CD4-positive, alpha-beta T cell treated with Interleukin-12 subunit alpha and Interleukin-12 subunit beta, for 1 hour (primary cell): ENCODE data around the gene GFPT2.
"Not testable (repeated sequence)": the region's sequence is repeated elsewhere in the genome, so short reads cannot be mapped to it uniquely, and the experiment has no call there.

ENCODE experiments used
- DNase-seq: peaks from one replicate; pipeline ENCODE4 v3.0.0-alpha.2; 2020

GFPT2 gene

DNA sequence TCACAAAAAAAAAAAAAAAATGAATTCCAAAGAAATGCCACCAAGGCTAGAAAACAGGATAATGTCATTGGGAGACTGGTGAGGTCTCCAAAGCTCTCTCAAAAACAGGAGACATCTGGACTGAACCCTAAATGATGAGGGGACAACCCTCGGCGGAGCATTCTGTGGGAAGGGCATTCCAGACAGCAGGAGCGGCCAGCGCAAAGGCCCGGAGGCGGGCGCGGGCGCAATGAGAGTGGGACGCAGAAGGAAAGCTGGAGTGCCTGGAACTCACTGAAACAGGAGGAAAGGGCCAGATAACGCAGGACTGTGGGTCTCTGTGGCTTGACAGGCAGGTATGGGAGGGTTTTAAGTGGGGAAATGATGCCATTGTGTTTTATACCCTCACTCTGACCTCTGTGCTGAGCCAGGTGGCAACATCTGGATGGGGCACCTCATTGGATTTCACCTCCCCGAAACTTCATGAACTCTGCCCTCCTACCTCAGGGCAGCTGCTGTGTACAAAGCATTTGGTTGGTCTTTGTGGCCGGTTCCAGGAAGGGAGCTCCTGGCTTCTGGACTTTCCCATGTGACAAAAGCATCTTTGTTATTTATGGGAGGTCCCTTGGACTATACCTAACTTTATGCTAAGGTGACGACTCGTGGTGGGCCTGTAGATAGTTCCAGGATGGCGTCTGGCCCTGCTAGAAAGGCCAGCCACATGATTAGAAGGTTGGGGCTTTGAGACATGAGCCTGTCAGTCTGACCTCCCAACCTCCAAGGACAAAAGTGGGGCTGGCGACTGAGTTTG is 49.7 kb downstream of the GFPT2 start:
- no peak for DNase-seq

DNA sequence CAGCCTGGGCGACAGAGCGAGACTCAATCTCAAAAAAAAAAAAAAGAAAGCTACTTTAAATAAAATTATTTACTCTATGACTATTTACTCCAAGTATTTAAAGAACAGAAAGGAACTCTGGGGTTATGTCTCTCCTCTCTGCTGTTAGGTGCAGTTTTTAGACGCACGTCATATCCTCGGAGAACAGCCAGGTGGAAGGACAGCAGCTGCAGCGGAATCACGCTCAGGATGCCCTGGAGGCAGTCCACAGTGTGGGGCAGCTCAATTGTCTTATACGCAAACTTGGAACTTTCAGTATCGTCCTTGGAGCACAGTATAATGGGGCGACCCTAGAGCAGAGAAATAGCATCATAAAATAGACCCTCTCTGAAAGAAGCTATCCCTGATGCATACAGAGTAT is 50.9 kb downstream of the GFPT2 start:
- no peak for DNase-seq

DNA sequence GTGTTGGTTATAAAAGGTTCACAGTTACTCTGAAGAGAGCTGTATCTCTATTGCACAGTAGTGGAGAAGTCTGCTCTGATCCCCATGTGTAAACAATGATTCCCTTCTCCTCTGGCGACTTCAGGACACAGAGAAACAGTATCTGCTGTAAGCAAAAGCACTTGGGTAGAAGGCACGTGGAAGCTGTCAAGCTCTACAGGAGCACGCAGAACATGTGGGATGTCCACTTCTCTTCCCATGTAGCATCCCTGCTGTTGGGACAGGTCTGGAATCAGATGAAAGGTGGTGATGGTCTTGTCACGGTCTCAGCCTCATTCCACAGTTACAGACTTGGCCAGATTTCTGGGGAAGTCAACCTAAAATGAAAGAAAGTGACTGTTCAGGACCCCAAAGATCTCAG is 51.9 kb downstream of the GFPT2 start:
- no peak for DNase-seq

DNA sequence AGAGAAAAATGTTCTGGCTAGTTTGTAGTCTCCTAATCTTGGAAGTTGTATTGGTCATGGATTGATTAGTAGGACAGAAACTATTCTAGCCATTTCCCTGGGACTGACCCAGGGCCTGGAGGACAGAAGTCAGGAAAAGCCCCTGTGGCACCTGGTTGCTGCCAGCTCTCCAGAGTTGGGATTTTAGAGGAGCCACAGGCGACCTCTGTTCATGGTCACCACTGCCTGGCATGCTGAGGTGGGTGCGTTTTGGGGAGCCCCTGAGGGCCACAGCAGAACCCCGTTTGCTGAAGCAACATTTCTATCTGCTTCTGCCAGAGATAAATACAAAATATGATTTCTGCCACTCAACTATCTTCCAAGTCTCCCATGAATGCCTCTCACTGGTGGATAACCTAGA is 53.6 kb downstream of the GFPT2 start:
- no peak for DNase-seq

DNA sequence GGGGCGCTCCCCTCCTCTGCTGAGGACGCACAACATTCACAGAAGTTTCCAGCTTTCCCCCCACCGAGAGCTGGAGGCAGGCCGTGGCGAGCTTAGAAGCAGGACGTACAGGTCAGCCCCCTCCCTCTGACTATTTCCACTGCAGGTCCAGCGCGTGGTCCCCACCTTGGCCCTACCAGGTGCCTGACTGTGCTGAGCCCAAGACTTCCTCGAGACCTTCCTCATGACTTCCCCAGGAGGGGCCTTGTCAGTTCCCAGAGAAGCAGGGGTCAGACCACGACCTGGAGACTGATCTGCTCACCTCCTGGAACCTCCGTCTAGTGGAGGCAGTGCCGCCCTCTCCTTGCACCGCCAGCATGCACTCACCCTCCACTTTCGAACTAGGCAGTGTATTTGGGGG is 54.1 kb downstream of the GFPT2 start:
- DNase-seq = not testable (repeated sequence)

DNA sequence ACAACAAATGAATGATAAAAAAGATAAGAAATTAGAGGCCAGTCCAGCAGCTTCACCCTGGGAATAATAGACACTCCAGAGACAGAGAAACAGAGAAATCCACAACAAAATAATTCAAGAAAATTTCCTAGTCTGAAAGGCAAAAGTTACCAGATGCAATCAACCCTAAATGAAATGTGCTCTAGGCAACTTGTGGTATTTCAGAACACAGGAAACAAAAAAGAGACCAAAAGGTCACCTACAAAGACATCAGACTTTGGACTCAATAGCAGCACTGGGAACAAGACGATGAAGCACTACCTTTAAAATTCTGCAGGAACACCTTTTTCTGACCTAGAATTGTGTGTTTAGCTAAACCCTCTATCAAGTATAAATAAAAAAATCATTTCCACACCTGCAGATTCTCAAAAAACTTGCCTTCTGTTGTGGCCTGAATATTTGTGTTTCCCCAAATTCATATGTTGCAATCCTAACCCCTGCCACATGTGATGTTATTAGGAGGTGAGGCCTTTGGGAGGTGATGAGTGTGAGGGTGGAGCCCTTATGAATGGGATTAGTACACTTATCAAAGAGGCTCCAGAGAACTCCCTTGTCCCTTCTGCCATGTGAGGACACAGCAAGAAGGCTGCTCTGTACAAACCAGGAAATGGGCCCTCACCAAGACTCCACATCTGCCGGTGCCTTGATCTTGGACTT is 55.4 kb downstream of the GFPT2 start:
- no peak for DNase-seq

DNA sequence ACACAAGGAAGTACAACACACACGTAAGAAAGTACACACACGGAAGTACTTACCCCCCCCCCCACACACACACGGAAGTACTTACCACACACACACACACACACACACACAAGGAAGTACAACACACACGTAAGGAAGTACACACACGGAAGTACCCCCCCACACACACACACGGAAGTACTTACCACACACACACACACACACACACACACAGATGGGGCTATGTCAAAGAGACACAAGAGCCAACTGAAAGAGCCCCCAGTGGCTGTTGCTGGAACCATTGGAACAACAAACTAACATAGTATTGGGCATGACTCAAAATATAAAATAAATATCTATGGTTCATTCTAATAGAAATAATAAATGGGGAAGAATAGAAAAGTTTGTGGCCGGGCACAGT is 56.4 kb downstream of the GFPT2 start:
- no peak for DNase-seq

DNA sequence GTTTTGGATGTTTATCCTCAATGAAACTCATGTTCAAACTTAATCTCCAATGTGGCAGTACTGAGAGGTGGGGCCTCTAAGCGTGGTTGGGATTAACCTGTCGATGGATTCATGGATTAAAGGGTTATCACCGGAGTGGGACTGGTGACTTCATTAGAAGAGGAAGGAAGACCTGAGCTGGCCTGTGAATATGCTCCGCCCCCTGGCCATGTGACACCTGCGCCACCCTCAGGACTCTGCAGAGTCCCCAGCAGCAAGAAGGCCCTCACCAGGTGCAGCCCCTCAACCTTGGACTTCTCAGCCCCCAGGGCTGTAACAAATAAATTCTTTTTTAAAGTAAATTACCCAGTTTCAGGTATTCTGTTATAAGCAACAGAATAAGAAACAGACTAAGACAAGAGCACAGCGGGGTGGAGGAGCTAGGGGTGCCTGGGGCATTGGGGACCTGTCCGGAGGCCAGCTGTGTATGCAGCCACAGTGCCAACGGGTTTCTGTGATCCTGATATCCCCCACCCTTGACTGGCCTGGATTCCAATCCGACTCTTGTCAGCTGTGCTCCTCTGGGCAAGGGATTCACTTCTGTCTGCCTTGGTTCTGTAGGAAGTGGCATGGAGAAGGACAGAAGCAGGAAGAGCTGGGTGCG is 58.1 kb downstream of the GFPT2 start:
- DNase-seq = no peak

DNA sequence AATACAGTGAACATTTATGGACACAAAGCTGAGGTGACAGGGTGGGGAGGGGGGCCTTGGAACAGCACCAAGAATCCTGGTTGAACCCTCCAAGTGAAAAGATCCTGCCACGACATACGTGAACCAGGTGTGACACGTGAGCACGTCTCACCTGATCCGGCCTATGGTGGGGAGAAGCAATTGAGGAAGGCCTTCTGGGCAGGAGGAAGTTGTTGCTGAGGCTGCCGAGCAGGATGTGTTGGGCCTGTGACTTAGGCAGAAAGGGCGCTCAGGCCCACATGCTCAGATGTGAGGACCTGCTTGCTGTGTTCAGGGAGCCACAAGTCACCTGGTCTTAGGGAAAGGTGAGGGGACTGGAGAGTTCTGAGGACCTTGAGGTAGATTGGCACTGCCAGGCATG is 58.7 kb downstream of the GFPT2 start:
- DNase-seq = no peak

DNA sequence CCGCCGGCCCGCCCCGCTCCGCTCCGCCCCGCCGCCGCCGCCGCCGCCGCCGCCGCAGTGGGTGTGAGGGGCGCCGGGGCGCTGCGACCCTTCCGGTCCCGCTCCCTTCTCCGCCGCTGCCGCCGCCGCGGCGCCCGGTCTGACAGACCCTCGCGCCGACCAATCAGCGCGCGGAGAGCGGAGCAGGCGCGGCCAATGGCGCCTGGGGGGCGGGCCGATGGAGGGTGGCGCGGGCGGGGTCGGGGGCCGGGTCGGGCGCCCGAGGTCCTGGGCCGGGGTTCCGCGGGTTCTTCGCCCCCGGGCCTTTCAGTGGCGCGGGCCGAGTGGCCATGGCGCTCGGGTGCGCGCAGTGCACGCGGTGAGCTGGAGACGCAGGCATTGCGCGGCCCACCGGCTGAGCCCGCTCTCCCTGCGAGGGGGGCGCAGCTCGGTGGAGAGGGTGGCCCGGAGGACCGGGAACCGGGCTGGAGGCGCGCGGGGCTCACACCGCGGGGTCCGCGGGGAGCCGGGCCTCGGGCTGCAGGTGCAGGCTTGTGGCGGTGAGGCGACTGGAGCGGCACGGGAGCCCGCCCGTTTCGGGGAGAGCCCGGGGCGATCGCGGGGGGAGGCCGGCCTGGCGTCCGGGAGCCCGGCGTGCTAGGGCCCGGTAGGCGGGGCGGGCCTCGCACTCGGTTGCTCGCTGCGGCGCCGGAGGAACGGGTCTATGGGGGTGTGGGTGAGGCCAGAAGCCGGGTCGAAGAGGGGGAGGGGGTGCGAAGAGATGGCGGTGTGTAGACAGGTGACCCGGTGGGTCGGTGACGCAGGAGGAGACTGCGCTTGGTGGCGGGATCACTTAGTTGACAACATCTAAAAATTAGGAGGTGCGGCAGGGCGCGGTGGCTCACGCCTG is 60.9 kb downstream of the GFPT2 start, which contains the start of gene MAPK9:
MAPK9 (minus strand) TSS at position 141 of the 889 bp plus-strand sequence. CDS start 11,522 bp downstream, outside the sequence.
- DNase-seq = peak; percentile 89

DNA sequence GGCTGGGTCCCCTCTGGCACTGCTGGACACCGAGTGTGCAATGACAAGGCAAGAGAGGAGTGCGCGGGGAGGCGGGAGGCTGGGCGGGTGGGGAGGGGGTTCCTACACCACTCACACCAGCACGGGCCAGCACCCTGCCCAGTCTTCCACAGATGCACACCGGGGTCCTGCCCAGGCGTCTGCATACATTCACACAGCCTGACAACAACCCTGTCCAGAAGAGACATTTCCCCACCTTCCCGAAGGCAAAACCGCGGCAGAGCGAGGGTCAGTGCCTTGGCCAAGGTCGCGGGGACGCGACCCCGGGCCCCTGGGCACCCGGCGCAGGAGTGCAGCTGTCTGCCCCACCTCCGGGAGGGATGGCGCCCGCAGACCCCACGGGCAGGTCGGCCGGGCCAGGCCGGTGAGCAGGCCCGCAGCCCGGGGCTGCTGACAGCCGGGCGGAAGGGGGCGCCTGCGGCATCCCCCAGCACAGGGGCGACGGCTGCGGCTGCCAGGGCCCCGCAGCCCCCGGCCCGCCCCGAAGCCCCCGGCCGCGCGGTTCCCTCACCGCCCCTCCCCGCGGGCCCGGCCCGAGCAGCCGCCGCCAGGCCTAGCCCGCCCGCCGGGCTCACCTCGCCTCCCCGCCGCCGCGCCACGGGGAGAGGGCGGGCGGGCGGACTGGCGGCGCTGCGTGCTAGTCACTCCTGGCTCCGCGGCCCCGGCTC is 61.7 kb downstream of the GFPT2 start:
- DNase-seq = no peak

DNA sequence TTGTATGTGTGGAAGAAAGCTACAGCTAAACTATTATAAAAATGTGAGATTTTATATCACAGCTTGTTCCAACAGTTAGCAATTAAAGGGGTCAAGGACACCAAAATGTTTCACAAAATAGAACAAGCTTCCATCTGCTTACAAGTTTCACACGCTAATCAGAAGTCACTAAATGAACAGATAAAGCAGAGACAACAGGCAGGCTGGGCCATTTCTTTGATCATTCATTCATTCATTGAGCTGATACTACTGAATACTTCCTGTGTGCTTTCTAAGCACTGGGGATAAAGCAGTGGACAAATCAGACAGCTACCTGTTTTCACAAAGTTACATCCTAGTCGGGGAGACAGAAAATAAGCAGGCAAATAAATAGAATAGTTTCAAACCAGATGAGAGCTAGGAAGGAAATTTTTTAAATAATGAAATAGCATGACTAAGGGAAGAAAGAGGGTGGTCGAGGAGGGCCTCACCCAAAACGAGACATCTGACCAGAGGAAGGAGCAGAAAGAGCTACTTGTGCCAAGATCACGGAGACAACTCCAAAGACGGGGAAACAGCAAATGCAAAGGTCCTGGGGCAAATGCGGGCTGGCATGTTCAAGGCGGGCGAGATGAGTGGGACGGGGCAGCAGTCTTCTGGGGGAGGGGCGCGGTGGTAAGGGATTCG is 62.4 kb downstream of the GFPT2 start:
- no peak for DNase-seq

DNA sequence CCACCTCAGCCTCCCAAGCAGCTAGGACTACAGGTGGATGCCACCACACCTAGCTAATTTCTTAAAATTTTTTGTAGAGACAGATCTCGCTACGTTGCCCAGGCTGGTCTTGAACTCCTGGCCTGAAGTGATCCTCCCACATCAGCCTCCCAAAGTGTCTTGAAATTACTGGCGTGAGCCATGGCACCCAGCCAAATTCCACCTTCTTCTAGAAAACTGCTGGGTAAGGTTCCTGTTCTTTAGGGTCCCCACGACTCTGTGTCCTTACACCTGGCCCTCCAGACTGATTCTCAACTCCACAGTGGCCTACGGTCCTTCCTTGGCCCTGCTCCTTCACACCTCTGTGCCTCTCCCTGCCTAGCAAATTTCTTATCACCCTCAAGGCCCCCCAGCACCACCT is 63.2 kb downstream of the GFPT2 start:
- DNase-seq = no peak

DNA sequence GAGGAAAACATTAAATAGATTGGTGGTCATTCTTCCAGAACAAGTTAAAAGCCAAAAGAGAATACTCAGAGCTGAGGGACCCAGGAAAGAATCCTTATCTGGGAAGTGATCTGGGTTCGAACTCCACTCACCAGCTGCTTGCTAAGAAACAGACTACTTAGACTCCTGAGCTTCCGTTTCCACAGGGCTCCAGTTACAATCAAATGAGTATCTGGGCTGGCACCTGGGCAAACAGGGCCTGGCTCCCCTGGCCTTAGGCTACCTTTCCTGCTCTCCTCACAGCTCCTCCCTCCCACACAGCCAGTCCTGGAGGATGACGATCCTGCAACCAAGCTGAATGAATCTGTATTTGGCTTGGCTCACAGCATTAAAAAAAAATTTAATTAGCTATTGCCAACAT is 63.7 kb downstream of the GFPT2 start:
- no peak for DNase-seq

DNA sequence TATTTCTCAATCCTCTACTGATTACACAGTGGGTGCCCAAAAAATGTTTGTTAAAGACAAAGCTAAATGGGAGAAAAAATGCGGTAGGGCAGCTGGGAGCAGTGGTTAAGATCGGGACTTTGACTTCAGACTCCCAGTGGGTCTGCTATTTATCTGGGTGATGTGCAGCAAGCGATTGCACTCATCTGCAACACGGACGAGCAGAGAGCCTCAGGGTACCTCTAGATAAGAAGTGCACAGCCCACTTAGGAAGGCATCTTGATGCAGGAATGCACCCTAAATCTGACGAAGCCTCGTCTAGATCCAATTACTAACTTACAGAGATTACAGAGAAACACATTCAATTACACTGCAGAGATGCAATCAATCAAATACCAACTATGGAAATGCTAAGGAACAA is 65.3 kb downstream of the GFPT2 start:
- no peak for DNase-seq

DNA sequence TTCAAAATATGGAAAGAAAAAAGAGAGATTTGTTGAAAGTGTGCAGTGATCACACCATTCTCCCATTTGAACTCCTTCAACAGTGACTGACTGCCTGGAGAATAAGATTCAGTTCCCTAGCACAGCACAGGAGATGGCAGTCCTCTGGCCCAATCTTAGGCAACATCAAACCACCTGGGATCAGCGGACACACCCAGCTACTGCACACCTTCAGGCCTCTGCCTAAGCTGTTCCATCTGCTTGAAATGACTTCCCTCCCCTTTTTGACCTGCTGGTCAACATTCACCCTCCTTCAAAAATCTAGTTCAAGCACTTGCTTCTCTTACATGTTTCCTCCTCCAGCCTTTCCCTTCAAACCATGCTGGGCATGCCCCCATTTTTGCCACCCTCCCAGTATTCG is 65.7 kb downstream of the GFPT2 start:
- no peak for DNase-seq

DNA sequence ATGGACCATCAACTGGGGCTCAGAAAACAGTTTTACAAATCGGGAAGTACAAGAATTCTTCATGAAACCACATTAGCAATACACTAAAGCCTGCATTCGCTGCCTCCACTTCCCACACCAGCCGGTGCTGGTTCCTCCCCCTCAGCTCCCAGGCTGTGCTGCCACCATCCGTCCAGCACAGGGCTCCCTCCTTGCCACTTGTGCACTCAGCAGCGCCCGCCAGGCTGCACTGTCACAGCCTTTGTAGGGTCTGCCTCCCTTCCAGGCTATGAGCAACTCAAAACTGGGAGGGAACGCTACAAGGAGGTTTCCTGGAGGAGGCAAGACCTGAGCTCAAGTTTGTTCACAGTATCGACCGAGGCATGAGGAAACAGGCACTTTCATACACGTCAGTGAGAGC is 69.0 kb downstream of the GFPT2 start:
- DNase-seq = no peak

DNA sequence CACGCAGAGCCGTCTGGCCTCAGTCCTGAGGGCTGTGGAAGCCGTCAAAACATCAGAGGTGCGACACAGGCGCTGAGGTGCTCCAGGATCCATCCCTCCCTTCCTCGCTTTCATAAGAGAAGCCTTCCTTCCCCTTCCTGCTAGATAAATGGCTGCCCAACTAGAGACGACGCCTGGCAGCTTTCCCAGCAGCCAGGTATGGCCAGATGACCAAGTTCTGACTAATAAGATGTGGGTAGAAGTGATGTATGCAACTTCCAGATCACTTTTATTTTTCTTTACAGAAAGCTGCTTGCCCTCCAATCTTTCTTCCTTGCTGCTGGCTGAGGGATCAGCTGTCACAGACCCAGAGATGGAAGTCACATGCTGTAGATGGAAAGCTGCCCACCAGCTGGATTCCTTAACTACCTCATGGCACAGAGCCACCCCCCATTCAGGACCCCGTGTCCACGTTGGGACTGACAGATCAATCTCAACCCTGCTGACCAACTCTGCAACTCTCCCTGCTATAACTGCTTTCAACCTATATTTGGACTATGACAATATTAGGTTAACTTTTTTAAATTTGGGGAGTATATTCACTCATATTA is 70.0 kb downstream of the GFPT2 start:
- DNase-seq = no peak

DNA sequence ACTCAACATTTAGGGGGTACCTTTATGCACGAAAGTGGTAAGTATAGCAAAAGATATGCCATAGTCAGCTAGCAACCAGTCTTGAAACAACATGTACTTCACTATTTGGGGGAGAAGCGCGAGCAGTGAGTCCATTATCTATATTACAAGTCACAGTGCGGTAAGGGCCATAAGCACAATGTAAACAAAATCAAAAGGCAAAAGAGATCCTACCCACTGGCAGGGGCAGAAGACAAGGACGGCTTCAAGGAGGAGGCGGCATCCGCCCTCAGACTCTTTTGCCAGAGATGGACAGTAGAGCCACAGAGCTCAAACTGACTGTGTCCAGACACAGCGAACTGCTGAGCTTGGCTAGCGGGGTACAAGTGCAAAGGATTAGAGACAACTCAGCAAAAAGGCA is 70.9 kb downstream of the GFPT2 start:
- no peak for DNase-seq

DNA sequence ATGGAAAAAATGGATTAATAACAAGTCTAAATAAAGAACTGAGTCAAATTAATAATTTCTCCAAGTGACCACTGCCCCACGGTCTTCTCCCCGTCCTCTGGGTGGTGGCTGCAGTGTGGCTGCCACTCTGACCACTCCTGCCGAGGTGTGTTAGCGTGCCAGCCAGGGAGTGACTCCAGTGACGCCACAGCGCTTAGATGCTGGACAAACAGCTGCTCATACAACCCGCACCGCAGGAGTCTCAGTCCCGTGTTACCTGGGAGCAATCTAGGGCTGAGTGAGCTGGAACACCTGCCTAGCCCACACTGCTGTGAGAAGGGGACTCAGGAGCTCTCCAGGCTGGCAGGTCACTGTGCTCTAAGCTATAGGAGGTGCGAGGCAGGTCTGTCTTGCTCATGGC is 71.4 kb downstream of the GFPT2 start:
- DNase-seq = no peak

DNA sequence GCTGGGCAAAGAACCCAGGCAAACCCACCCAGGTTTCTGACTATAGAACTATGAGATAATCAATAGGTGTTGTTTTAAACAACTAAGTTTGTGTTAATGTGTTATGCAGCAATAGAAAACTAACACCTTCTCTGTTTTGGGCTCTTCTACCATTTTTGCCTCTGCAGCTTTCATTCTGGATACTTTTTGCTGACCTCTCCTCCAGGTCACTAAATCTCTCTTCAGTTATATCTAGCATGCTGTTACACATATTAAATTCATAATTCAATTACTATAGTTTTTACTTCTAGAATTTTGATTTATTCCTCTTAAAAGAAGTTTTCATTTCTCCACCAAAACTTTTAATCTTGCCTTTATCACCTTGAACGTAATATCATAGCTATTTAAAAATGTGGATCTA is 78.4 kb downstream of the GFPT2 start:
- no peak for DNase-seq
